ENCODE results near the gene SH3RF3. TPM values are rescaled to one million over a fixed set of nuclear protein-coding genes. Genes with fewer than 3 reads are reported as not detected.
A peak's percentile ranks its signal among the peaks of the same experiment; 100 is the strongest.

SH3RF3 gene
- total RNA-seq, 1 experiment from 2014 or later, result 0.32 TPM

GRCh38 chr2:109131777-109132176 is 2.8 kb downstream of the SH3RF3 start:
- no peak for DNase-seq (ENCODE audit: low read depth, low spot score)
- in situ Hi-C loops (cut with HindIII; ENCODE audit: low pct_unique_long_range_greater_than_20kb, low sequenced_read_pairs), result no loop called here

- in situ Hi-C loops (cut with HindIII; ENCODE audit: low pct_unique_long_range_greater_than_20kb, low sequenced_read_pairs), result no loop called here
- DNase-seq (ENCODE audit: low read depth, low spot score), result no peak
Observed at GRCh38 chr2:109132626-109133025, 3.6 kb downstream of the SH3RF3 start.

- no peak for DNase-seq (ENCODE audit: low read depth, low spot score)
- in situ Hi-C loops (cut with HindIII; ENCODE audit: low pct_unique_long_range_greater_than_20kb, low sequenced_read_pairs), result no loop called here
Observed at GRCh38 chr2:109133746-109134145, 4.7 kb downstream of the SH3RF3 start.

DNA sequence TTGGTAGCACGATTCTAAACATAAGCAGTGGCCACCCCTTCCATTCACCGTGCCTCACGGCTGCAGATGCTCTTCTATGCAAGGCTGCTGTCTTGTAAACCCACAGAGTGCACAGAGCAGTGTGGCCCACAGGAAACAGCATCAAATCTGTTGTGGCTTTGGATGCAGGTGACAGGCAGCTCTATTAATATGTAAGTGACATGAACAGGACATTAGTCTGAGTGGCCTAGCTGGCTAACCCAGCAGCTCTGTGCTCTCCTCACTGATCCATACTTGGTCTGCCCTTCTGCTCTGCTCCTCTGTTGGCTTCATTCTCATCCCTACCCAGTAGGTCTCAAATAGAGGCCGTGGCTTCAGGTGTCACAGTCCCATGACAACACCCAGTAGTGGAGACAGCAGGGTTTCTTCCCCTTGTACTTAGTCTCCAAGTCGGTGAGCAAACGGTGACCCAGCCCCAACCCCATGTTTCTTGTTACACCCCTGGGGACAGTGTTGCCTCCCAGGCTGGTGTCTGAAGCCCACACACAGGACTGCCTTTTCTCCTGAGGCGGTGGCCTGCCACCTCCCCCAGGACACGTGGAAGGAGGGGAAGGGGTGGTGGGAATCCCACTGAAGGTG is 5.8 kb downstream of the SH3RF3 start:
- in situ Hi-C loops (cut with HindIII; ENCODE audit: low pct_unique_long_range_greater_than_20kb, low sequenced_read_pairs), result no loop called here
- no peak for DNase-seq (ENCODE audit: low read depth, low spot score)

- in situ Hi-C loops (cut with HindIII; ENCODE audit: low pct_unique_long_range_greater_than_20kb, low sequenced_read_pairs), result no loop called here
Observed at GRCh38 chr2:109135359-109136197, 6.6 kb downstream of the SH3RF3 start.

GRCh38 chr2:109136542-109136941 is 7.5 kb downstream of the SH3RF3 start:
- DNase-seq (ENCODE audit: low read depth, low spot score), result no peak
- in situ Hi-C loops (cut with HindIII; ENCODE audit: low pct_unique_long_range_greater_than_20kb, low sequenced_read_pairs), result no loop called here

More at GRCh38 chr2:109135359-109136197, 6.6 kb downstream of the SH3RF3 start:
- DNase-seq (ENCODE audit: low read depth, low spot score), result no peak

DNA sequence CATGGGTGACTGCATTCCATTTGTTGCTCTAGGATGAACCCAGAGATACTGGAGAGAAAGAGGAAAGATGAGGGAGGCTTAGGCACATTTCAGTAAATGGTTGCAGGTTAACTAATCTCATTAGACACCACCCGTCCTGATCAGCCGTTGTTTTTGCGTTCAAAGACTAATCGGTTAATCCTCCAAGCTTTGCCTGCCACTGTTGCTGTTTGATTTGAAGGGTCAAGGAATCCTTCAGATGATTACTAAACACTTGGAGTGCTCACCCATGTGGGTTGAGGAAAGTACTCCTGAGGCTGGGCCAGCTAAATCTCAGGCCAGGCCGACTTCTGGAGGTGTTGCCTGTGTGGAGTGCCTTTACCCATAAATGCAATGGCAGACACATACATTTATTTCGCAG is 8.6 kb downstream of the SH3RF3 start:
- DNase-seq (ENCODE audit: low read depth, low spot score), result no peak
- in situ Hi-C loops (cut with HindIII; ENCODE audit: low pct_unique_long_range_greater_than_20kb, low sequenced_read_pairs), result no loop called here

- in situ Hi-C loops (cut with HindIII; ENCODE audit: low pct_unique_long_range_greater_than_20kb, low sequenced_read_pairs), result no loop called here
- no peak for DNase-seq (ENCODE audit: low read depth, low spot score)
Observed at GRCh38 chr2:109138449-109138848, 9.4 kb downstream of the SH3RF3 start.

GRCh38 chr2:109139002-109139401 is 10.0 kb downstream of the SH3RF3 start:
- in situ Hi-C loops (cut with HindIII; ENCODE audit: low pct_unique_long_range_greater_than_20kb, low sequenced_read_pairs), result no loop called here
- no peak for DNase-seq (ENCODE audit: low read depth, low spot score)

DNA sequence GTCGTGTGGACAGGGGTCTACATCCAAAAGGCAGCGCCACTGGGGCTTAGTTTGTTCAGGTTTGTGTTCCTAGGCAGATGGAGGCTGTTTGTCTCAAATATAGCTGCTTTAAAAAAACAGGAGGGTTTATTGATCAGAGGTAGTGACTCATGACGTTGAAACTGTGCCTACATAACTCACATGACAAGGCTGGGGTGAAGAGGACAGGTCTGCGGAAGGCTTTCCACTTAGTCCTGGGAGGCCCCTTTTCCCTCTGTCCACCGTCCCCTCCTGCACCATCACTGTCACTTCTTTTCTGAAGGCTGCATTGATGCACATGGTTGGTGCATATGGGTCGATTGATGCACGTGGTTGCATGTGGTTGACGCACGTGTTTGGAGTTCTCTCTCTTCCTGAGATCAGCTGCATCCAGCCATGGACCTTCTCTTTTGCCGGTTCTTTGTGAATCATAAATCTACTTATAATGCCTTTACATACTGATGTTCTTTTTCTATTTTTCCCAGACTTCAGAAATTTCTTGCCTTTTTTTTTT is 10.9 kb downstream of the SH3RF3 start:
- in situ Hi-C loops (cut with HindIII; ENCODE audit: low pct_unique_long_range_greater_than_20kb, low sequenced_read_pairs), result no loop called here
- DNase-seq (ENCODE audit: low read depth, low spot score), result peak; percentile 6

- in situ Hi-C loops (cut with HindIII; ENCODE audit: low pct_unique_long_range_greater_than_20kb, low sequenced_read_pairs), result no loop called here
- DNase-seq (ENCODE audit: low read depth, low spot score), result no peak
Observed at GRCh38 chr2:109141006-109141600, 12.1 kb downstream of the SH3RF3 start.

GRCh38 chr2:109141727-109142283 is 12.8 kb downstream of the SH3RF3 start:
- no peak for DNase-seq (ENCODE audit: low read depth, low spot score)
- in situ Hi-C loops (cut with HindIII; ENCODE audit: low pct_unique_long_range_greater_than_20kb, low sequenced_read_pairs), result no loop called here

DNA sequence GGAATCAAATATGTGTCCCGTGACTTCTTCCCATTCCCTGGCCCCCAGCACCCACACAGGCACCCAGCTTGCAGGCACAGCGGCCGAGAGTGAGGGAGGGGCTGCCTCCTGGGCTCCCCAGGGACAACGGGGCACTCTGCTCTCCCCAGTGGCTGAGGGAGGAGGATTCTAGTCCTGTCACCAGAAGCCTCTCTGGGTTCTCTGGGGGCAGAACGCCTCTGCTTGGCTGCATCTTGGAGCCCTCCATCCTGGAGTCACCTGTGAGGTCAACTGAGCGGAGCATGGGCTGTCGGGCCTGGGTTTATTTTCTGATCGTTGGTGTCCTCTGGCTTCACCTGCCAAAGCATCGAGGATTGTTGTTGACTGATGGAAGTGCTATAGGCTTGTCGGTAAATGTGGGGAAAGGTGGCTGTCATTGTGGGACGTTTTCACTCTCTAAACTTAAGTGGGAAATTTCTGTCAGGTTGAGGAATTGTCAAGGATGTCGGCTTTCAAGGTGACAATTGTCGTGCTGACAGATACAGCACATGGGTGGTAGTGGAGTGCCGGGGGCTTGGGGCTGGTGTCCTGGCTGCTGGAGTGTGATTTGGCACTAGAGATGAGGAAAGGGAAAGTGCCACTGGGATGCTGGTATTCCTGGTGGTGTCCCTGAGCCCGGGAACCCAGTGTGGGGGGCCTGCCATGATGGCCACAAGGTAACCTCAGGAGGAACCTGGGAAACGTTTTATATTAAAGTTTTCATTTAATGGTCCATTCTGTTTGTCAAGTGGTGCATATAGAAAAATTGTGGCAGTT is 13.6 kb downstream of the SH3RF3 start:
- in situ Hi-C loops (cut with HindIII; ENCODE audit: low pct_unique_long_range_greater_than_20kb, low sequenced_read_pairs), result no loop called here
- no peak for DNase-seq (ENCODE audit: low read depth, low spot score)

DNA sequence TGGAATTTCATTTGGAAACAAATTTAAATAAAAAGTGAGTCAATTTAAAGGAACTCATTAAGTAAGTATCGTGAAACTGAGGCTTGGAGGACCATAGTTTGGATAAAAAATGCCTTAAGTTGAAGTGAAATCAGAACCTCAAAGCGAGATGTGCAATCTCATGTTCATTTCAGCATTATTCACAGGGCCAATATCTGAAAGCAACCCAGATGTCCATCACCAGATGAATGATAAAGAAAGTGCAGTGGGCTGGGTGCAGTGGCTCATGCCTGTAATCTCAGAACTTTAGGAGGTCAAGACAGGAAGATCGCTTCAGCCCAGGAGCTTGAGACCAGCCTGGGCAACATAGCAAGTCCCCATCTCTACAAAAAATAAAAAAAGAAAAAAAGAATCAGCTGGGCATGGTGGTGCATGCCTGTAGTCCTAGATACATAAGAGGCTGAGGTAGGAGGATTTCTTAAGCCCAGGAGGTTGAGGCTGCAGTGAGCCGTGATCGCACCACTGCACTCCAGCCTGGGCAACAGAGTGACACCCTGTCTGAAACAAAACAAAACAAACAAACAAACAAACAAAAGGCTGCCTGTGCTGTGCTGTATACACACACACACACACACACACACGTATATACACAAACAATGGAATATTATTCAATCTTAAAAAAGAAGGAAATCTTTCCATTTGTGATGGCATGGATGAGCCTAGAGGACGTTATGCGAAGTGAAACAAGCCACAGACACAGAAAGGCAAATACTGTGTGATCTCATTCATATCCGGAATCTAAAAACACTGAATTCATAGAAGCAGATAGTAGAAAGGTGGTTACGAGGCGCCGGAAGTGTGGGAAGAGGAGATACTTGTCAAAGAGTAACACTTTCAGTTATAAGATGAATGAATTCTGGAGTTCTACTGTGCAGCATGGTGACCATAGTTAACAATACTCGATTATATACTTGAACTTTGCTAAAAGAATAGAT is 14.5 kb downstream of the SH3RF3 start:
- in situ Hi-C loops (cut with HindIII; ENCODE audit: low pct_unique_long_range_greater_than_20kb, low sequenced_read_pairs), result no loop called here
- peak; percentile 40 for DNase-seq (ENCODE audit: low read depth, low spot score)

DNA sequence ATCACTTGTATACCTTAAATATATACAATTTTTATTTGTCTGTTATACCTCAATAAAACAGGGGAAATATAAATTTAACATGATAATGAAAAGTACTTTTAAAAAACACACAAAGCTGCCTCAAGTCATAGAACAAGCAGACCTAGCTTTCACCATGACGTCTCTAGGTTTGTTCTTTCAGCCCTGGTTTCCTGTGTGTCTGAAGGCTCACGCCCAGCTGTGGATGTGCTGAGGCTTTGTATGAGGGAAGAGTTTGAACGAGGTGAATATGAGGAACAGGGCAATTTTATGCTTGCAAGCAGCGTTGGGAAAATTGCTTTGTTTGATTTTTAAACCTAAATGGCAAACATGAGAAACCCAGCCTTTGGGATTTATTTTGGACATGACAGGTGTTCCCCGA is 15.3 kb downstream of the SH3RF3 start:
- in situ Hi-C loops (cut with HindIII; ENCODE audit: low pct_unique_long_range_greater_than_20kb, low sequenced_read_pairs), result no loop called here
- DNase-seq (ENCODE audit: low read depth, low spot score), result peak; percentile 5

GRCh38 chr2:109144721-109145120 is 15.7 kb downstream of the SH3RF3 start:
- in situ Hi-C loops (cut with HindIII; ENCODE audit: low pct_unique_long_range_greater_than_20kb, low sequenced_read_pairs), result no loop called here
- DNase-seq (ENCODE audit: low read depth, low spot score), result no peak

All from SK-MEL-5 (cell line).